Liver (tissue), 9 donors: Measurements from ENCODE around the gene ZNF622. TPM values are rescaled to one million over a fixed set of nuclear protein-coding genes. Genes with fewer than 3 reads are reported as not detected.

Experiments
- DNase-seq: peaks from one replicate; pipeline ENCODE4 v3.0.0-alpha.2; 2017; ENCODE audit warnings: low spot score
- H3K27ac ChIP-seq, 2 donors: one replicate each; pipeline ENCODE4 v1.7.0; 2013; ENCODE audit warnings: inconsistent platforms in 2 of 2, low read length in 2 of 2, control low read depth in 1 of 2, low read depth in 1 of 2, mild to moderate bottlenecking in 1 of 2
- H3K27me3 ChIP-seq, 4 donors: one replicate each; pipeline versions ENCODE4 v1.6.1 to v1.7.0; 2013; ENCODE audit warnings: low read length in 3 of 4, inconsistent platforms in 1 of 4, mild to moderate bottlenecking in 1 of 4, moderate library complexity in 1 of 4; ENCODE audit not compliant: control insufficient read depth in 4 of 4, insufficient read depth in 4 of 4
- H3K36me3 ChIP-seq, 4 donors: one replicate each; pipeline versions ENCODE4 v1.6.1 to v1.7.0; 2013; ENCODE audit warnings: low read length in 3 of 4, mild to moderate bottlenecking in 3 of 4, low read depth in 1 of 4, moderate library complexity in 1 of 4; ENCODE audit not compliant: control insufficient read depth in 4 of 4, insufficient read depth in 3 of 4
- H3K4me1 ChIP-seq, 4 donors: one replicate each; pipeline versions ENCODE4 v1.6.1 to v1.7.0; 2013; ENCODE audit warnings: low read length in 3 of 4, mild to moderate bottlenecking in 3 of 4, moderate library complexity in 1 of 4; ENCODE audit not compliant: control insufficient read depth in 4 of 4, insufficient read depth in 4 of 4
- H3K4me3 ChIP-seq, 3 donors: one replicate each; pipeline versions ENCODE4 v1.6.1 to v1.7.0; 2013; ENCODE audit warnings: low read length in 3 of 3, control low read depth in 1 of 3, low read depth in 1 of 3, mild to moderate bottlenecking in 1 of 3
- H3K9ac ChIP-seq, 2 donors: one replicate each; pipeline ENCODE4 v1.7.0; 2013; ENCODE audit warnings: low read length in 2 of 2, mild to moderate bottlenecking in 2 of 2, moderate library complexity in 2 of 2, control low read depth in 1 of 2, low read depth in 1 of 2
- H3K9me3 ChIP-seq, 4 donors: one replicate each; pipeline versions ENCODE4 v1.6.1 to v1.7.0; 2013; ENCODE audit warnings: low read length in 3 of 4; ENCODE audit not compliant: control insufficient read depth in 4 of 4
- ATF3 ChIP-seq: IDR thresholded peaks from 2 replicates; pipeline ENCODE4 v1.6.1; 2016; ENCODE audit warnings: antibody characterized with exemption
- CTCF ChIP-seq: fragments of 150-350 bp; IDR thresholded peaks from 2 replicates; pipeline ENCODE4 v1.5.1; 2017; ENCODE audit warnings: improper control_type of control experiment, low read depth, low read length; ENCODE audit not compliant: missing input control
- EGR1 ChIP-seq, 2 donors: IDR thresholded peaks; 2 replicates each; pipeline ENCODE4 v1.6.1; 2016 to 2018; ENCODE audit warnings: antibody characterized with exemption in 2 of 2, low read depth in 2 of 2
- FOXA2 ChIP-seq: IDR thresholded peaks from 2 replicates; pipeline ENCODE4 v1.6.1; 2016; ENCODE audit warnings: antibody characterized with exemption
- GABPA ChIP-seq, 2 donors: IDR thresholded peaks in 1 of 2; conservative IDR thresholded peaks in 1 of 2; 2 replicates each; pipeline ENCODE4 v1.6.1; 2016; ENCODE audit warnings: antibody characterized with exemption in 2 of 2, mild to moderate bottlenecking in 1 of 2, moderate library complexity in 1 of 2
- HNF4A ChIP-seq, 2 donors: conservative IDR thresholded peaks; 2 replicates each; pipeline ENCODE4 v1.6.1; 2016; ENCODE audit warnings: antibody characterized with exemption in 2 of 2, mild to moderate bottlenecking in 2 of 2
- JUND ChIP-seq, 2 donors: IDR thresholded peaks; 2 replicates each; pipeline ENCODE4 v1.6.1; 2016; ENCODE audit warnings: antibody characterized with exemption in 2 of 2
- MAX ChIP-seq: IDR thresholded peaks from 2 replicates; pipeline ENCODE4 v1.6.1; 2016; ENCODE audit warnings: antibody characterized with exemption
- NR2F2 ChIP-seq: IDR thresholded peaks from 2 replicates; pipeline ENCODE4 v1.6.1; 2016; ENCODE audit warnings: antibody characterized with exemption
- RAD21 ChIP-seq, 2 donors: IDR thresholded peaks; 2 replicates each; pipeline ENCODE4 v1.6.1; 2016; ENCODE audit warnings: antibody characterized with exemption in 2 of 2, mild to moderate bottlenecking in 2 of 2
- REST ChIP-seq: IDR thresholded peaks from 2 replicates; pipeline ENCODE4 v1.6.1; 2016; ENCODE audit warnings: antibody characterized with exemption, mild to moderate bottlenecking
- RXRA ChIP-seq, 2 donors: IDR thresholded peaks; 2 replicates each; pipeline ENCODE4 v1.6.1; 2017 to 2018; ENCODE audit warnings: antibody characterized with exemption in 2 of 2, mild to moderate bottlenecking in 1 of 2
- SP1 ChIP-seq: IDR thresholded peaks from 2 replicates; pipeline ENCODE4 v1.6.1; 2018; ENCODE audit warnings: antibody characterized with exemption, mild to moderate bottlenecking
- TAF1 ChIP-seq: conservative IDR thresholded peaks from 2 replicates; pipeline ENCODE4 v1.6.1; 2016; ENCODE audit warnings: antibody characterized with exemption, mild to moderate bottlenecking
- YY1 ChIP-seq: IDR thresholded peaks from 2 replicates; pipeline ENCODE4 v1.6.1; 2016; ENCODE audit warnings: antibody characterized with exemption, mild to moderate bottlenecking
- ZBTB33 ChIP-seq: IDR thresholded peaks from 2 replicates; pipeline ENCODE4 v1.6.1; 2016; ENCODE audit warnings: antibody characterized with exemption
- WGBS: extraction: QIAGEN DNeasy Blood & Tissue Kit; methylation state at CpG from one replicate; pipeline ENCODE4 v1.1.7; 2013; 5-methylcytosine and 5-hydroxymethylcytosine counted together
- polyA plus RNA-seq, 2 donors: library from polyadenylated mRNA; stranded (reverse) in 1 of 2; unstranded in 1 of 2; fragments of 200-250 nt in 1 of 2; fragments of >200 nt in 1 of 2; fragmentation: Nextera tagmentation in 1 of 2; extraction: Ambion mirVana in 1 of 2; gene quantifications; one replicate each; pipeline versions ENCODE4 v1.2.1 to v1.2.3, GENCODE V29; 2013 to 2015
- total RNA-seq, 2 donors: library from RNA; depleted of rRNA; stranded (reverse); fragments of >200 nt; gene quantifications; one replicate each; pipeline ENCODE4 v1.2.3, GENCODE V29; 2014
- donor health status: healthy.
- donor health status: healthy.
- donor health status: healthy.
- donor health status: healthy.
- donor health status: healthy.

ZNF622 gene
- total and polyA plus RNA-seq, 4 donors = 12.8 to 18.7 (median 16.4) TPM

- Histone ChIP-seq H3K4me3 (no peak overlapping the region), H3K27me3 (peaks cover 0 to 2% (median 0%) of the 10 kb centered on the region in 4 donors), H3K27ac (no peak overlapping the region), H3K9me3 (no peaks in the 10 kb centered on the region), H3K36me3 (no peaks in the 10 kb centered on the region), H3K9ac (no peak overlapping the region), H3K4me1 (no peaks in the 10 kb centered on the region)
- TF ChIP-seq RXRA (IDR thresholded peaks at IDR 0.05) (no peak), ZBTB33 (no peak), EGR1 (IDR thresholded peaks at IDR 0.05; ENCODE audit: low read depth in 2 of 2) (no peak), ATF3 (no peak), CTCF (no peak), MAX (no peak), REST (no peak), NR2F2 (no peak), JUND (IDR thresholded peaks at IDR 0.05) (no peak), FOXA2 (no peak), GABPA (IDR thresholded peaks at IDR 0.05 in 1 of 2, conservative IDR thresholded peaks at IDR 0.05 in 1 of 2) (no peak), RAD21 (IDR thresholded peaks at IDR 0.05) (no peak), SP1 (no peak), YY1 (no peak), HNF4A (conservative IDR thresholded peaks at IDR 0.05) (no peak)
- 74% methylated on average over 9 of the region's 9 CpGs for WGBS
- DNase-seq = no peak
Measured at GRCh38 chr5:16411235-16411634, 54.4 kb downstream of the ZNF622 start.

GRCh38 chr5:16410338-16410737 is 55.3 kb downstream of the ZNF622 start:
- no peak for DNase-seq
- 39% methylated on average over 2 of the region's 2 CpGs for WGBS
- Histone ChIP-seq H3K4me1 (no peaks in the 10 kb centered on the region), H3K27me3 (peaks cover 0 to 2% (median 0%) of the 10 kb centered on the region in 4 donors), H3K27ac (no peak overlapping the region), H3K36me3 (no peaks in the 10 kb centered on the region), H3K9ac (no peak overlapping the region), H3K4me3 (no peak overlapping the region), H3K9me3 (no peaks in the 10 kb centered on the region)
- TF ChIP-seq JUND (IDR thresholded peaks at IDR 0.05) (no peak), TAF1 (no peak), EGR1 (IDR thresholded peaks at IDR 0.05; ENCODE audit: low read depth in 2 of 2) (no peak), MAX (no peak), RAD21 (IDR thresholded peaks at IDR 0.05) (no peak)
